Subcutaneous adipose tissue (tissue), 4 donors: Measurements from ENCODE around the gene THBS1. TPM values are rescaled to one million over a fixed set of nuclear protein-coding genes. Genes with fewer than 3 reads are reported as not detected.

Source experiments
- CTCF ChIP-seq: fragments of 450-650 bp; IDR thresholded peaks from one replicate; pipeline ENCODE4 v1.5.1; 2016; ENCODE audit warnings: low read depth, mild to moderate bottlenecking, control low read depth, antibody characterized with exemption, moderate library complexity
- total RNA-seq, 4 donors: library from RNA; depleted of rRNA; stranded (reverse); fragments of >200 nt; gene quantifications; one replicate each; pipeline ENCODE4 v1.1.0, GENCODE V29; 2016

Gene THBS1
- total RNA-seq, 4 donors from 2014 or later: 95.5 to 1,261 (median 601) TPM

DNA sequence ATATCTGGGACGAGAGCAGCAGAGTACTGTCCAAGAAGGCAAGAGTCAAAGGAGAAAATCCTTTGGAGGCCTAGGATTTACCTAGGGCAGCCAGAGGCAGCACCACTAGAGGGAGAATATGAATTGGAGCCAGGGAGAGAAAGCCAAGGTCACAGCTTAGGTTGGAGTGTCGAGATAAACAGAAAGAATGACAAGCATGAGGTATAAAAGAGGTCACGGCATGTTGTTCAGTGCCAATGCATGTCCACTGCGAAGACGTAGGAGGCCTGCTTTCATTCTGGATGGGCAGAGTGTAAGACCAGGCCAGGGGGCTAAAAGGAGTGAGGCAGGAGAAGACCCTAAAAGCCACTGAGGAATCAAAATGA is 47.2 kb downstream of the THBS1 start:
- TF ChIP-seq CTCF: no peak

DNA sequence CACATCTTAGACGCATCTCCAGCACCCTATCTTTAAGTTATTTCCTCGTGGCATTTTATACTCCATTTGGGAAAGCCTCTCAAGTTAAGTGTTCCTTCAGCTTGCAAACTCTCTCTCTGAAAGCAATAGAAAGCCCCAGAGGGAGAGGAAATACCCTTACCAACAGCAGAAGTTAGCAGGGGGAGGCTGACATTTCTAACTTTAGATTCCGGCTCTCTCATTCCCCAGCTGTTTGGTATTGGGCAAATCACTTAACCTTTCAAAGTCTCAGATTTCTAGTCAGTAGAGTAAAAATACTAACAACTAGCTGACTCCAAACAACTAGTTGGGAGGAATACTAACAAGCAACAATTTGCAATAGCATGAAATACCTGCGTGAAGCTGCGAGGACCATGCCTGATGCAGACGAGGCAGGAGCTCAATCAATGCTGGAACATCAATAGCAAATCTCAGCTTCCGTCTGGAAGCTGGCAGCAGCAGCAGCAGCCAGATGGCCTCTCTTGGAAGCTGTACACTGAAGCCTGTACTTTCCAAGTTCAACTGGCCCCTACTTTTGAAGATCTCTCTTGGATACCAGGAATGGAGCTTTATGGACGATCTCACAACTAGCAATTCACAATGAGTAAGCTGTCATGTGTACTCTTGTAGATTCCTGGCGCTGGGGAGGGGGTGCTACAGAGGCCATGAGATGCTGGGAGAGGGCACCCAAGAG is 47.8 kb downstream of the THBS1 start:
- TF ChIP-seq CTCF: no peak

DNA sequence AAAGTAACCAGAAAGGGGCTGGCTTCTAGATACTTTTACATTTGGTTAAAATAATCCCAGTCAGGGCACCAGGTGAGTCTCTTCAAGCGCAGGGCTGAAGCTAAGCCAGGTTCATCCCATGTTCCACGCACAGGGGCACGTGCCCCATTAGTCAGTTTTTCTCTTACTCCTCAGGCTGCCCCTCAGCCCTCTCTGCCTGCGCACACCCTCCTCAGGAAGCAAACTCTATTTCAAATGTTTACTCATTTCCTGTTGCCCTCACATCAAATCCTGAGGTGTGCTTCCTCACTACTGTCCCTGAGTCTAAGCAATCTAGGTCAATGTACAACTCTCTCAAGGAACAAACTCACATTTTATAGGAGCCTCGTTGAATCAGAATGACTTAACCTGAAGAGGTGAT is 48.5 kb downstream of the THBS1 start:
- TF ChIP-seq CTCF: no peak

DNA sequence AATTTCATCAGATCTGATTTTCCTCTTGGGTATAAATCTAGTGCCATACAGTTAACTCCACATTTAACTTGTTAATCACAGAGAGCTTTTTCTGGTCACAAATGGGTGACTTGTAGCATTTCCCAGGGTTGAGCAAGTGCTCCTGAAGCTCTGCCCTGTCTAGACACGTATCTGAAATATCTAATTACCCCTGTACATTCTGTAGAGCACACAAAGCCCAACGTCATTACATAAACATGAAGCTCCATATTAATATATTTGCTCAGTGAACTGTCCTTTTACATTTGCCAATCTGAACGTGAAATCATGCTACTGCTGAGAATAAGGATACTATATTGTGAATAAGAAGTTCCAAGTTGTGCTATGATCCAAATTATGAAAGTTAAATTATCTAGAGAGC is 49.0 kb downstream of the THBS1 start:
- no peak for TF ChIP-seq CTCF

DNA sequence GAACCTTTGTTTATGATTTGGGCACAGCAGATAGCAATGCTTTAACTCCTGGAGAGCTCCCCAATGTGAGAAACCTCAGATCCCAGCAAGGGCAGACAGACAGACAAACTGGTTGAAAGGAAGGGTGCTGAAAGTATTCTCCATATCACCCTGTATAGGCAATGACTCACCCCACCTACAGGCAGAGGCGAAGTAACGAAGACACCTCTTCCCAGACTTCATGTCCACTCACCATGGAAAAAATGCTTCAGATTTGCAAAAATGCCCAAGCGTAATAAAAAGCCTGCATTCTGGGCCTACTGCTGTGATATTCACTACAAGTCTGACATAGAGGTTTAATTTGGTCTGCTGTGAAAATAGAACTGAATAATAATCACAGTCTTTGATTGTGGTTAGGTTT is 50.5 kb downstream of the THBS1 start:
- TF ChIP-seq CTCF: no peak

GRCh38 chr15:39638041-39638440 is 57.2 kb downstream of the THBS1 start:
- no peak for TF ChIP-seq CTCF

GRCh38 chr15:39639037-39639436 is 58.2 kb downstream of the THBS1 start:
- TF ChIP-seq CTCF: no peak
